GM18502 (cell line): ENCODE data around the gene EHD4.

Experiments used
- ATAC-seq: cut with Tn5 transposase; IDR thresholded peaks from one replicate; pipeline ENCODE4 v1.9.1; 2021; ENCODE audit warnings: mild to moderate bottlenecking; ENCODE audit not compliant: unreplicated experiment, poor library complexity

The EHD4 gene

GRCh38 chr15:41903782-41904181, 68.6 kb downstream of the EHD4 start:
- ATAC-seq: no peak

- ATAC-seq: no peak
Observed at GRCh38 chr15:41901431-41901830, 70.9 kb downstream of the EHD4 start.

- ATAC-seq: no peak
Observed at GRCh38 chr15:41900526-41901380, 71.6 kb downstream of the EHD4 start.

GRCh38 chr15:41899854-41900442, 72.4 kb downstream of the EHD4 start:
- no peak for ATAC-seq

- ATAC-seq: no peak
Observed at GRCh38 chr15:41897363-41897799, 75.0 kb downstream of the EHD4 start.

GRCh38 chr15:41896566-41896965, 75.8 kb downstream of the EHD4 start:
- no peak for ATAC-seq

- ATAC-seq: no peak
Observed at GRCh38 chr15:41895957-41896356, 76.4 kb downstream of the EHD4 start.

GRCh38 chr15:41895491-41895890, 76.9 kb downstream of the EHD4 start:
- ATAC-seq: no peak

GRCh38 chr15:41894791-41895463, 77.4 kb downstream of the EHD4 start:
- ATAC-seq: peak; percentile 93

- no peak for ATAC-seq
Observed at GRCh38 chr15:41894251-41894790, 78.0 kb downstream of the EHD4 start.

GRCh38 chr15:41893422-41894250, 78.7 kb downstream of the EHD4 start, which contains the start of gene SPTBN5:
SPTBN5 (minus strand) TSS chr15:41894053; CDS start chr15:41893497, 556 bp downstream.
- no peak for ATAC-seq

GRCh38 chr15:41892621-41893421, 79.5 kb downstream of the EHD4 start:
- ATAC-seq: no peak

GRCh38 chr15:41891946-41892345, 80.4 kb downstream of the EHD4 start:
- no peak for ATAC-seq

GRCh38 chr15:41891226-41891625, 81.1 kb downstream of the EHD4 start:
- ATAC-seq: no peak

- no peak for ATAC-seq
Observed at GRCh38 chr15:41890050-41890690, 82.2 kb downstream of the EHD4 start.

GRCh38 chr15:41888662-41889253, 83.6 kb downstream of the EHD4 start:
- ATAC-seq: no peak

- no peak for ATAC-seq
Observed at GRCh38 chr15:41887893-41888292, 84.5 kb downstream of the EHD4 start.

- ATAC-seq: no peak
Observed at GRCh38 chr15:41887161-41887560, 85.2 kb downstream of the EHD4 start.
